ENCODE results near the gene HMGCS1. TPM values are rescaled to one million over a fixed set of nuclear protein-coding genes. Genes with fewer than 3 reads are reported as not detected.

The HMGCS1 gene
- total RNA-seq, 4 donors from 2014 or later = 92.4 to 160 (median 119) TPM

DNA sequence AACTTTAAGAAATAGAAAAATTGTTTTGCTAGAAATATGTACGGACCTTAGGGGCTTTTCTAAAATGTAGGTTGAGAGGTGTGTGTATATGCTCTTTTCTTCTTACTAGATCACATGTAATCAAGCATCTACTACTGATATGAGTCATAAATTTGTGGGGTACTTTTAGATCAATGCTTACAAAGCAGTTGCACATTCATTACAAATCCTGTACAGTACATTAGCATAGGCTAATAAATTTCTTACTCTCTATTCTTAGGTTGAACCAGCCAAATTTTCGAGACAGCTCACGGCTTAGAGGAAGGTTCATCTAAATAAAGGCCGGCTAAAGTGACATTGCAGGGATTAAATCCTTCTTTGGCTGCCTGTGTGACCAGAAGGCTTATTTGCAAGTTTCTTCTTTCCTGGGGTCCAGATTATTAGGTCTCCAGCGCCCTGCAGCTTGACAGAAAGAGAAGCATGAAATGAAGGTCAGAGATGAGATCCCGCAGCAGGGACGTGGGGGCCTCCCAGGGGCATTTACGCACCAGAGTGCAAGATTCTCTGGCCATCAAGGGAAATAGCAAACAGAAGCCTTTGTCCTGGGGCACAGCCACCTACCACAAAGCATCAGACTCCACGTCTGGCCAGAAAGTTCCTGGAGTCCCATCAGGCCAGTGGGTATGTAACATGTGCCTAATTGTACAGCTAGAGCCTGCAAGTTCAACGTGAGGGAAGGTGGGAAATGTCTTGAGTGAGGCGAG is 68.2 kb downstream of the HMGCS1 start:
- Histone ChIP-seq H3K9me3 (no peaks in the 10 kb centered on the region), H3K27ac (no peak overlapping the region), H3K4me3 (no peak overlapping the region), H3K4me1 (no peaks in the 10 kb centered on the region), H3K36me3 (no peaks in the 10 kb centered on the region), H3K27me3 (no peaks in the 10 kb centered on the region)
- DNase-seq (ENCODE audit: low spot score in 2 of 2) = no peak
- TF ChIP-seq EP300 (IDR thresholded peaks at IDR 0.05) (no peak), POLR2A (IDR thresholded peaks at IDR 0.05) (no peak), POLR2AphosphoS5 (IDR thresholded peaks at IDR 0.05) (no peak)
- TF ChIP-seq, protein P1, sequence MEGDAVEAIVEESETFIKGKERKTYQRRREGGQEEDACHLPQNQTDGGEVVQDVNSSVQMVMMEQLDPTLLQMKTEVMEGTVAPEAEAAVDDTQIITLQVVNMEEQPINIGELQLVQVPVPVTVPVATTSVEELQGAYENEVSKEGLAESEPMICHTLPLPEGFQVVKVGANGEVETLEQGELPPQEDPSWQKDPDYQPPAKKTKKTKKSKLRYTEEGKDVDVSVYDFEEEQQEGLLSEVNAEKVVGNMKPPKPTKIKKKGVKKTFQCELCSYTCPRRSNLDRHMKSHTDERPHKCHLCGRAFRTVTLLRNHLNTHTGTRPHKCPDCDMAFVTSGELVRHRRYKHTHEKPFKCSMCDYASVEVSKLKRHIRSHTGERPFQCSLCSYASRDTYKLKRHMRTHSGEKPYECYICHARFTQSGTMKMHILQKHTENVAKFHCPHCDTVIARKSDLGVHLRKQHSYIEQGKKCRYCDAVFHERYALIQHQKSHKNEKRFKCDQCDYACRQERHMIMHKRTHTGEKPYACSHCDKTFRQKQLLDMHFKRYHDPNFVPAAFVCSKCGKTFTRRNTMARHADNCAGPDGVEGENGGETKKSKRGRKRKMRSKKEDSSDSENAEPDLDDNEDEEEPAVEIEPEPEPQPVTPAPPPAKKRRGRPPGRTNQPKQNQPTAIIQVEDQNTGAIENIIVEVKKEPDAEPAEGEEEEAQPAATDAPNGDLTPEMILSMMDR (IDR thresholded peaks at IDR 0.05) = no peak
- 72% methylated on average over 11 of the region's 11 CpGs for WGBS

DNA sequence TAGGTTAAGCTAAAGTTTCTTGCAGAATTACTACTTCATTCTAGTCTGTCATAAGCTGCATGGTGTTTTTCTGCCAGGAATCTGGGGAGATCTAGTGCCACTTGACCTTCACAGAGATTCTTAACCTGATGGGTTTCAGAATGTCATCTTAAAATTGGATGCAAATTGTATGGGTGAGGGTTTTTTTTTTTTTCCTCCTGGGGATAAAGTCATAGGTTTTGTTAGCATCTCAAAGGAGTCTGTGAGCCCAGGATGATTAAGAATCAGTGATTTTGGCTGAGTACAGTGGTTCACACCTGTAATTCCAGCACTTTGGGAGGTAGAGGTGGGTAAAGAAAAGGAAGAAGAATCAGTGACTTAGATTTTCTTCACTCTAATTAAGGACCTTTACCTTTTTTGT is 69.9 kb downstream of the HMGCS1 start:
- no peak overlapping the region for H3K27ac ChIP-seq
- no peak for TF ChIP-seq EP300 (IDR thresholded peaks at IDR 0.05)
- TF ChIP-seq POLR2AphosphoS5 (IDR thresholded peaks at IDR 0.05) = no peak
- TF ChIP-seq, protein P1 (IDR thresholded peaks at IDR 0.05) = no peak
- no peak for TF ChIP-seq POLR2A (IDR thresholded peaks at IDR 0.05)

DNA sequence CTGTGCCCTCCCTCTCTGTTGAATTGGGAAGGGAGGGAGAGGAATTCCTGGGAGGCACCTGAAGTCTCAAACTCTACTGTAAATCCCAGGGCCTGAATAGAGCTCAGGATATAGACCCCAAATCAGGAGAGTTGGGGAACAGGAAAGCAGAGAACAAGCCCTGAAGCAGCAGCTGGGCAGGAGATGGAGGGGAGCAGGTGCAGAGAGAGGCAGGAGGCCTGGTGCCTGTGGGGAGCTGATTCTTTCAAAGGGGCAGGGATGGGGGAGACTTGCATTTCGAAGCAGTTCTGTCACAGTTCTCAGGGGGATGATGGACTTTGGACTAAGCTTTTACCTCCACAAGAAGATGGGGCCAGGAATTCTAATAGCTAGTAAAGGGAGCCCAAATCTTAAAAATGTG is 71.0 kb downstream of the HMGCS1 start:
- DNase-seq (ENCODE audit: low spot score in 2 of 2) = no peak

More for the DNA sequence above, 69.9 kb downstream of the HMGCS1 start:
- Histone ChIP-seq H3K27me3 (no peaks in the 10 kb centered on the region), H3K36me3 (no peaks in the 10 kb centered on the region), H3K9me3 (no peaks in the 10 kb centered on the region), H3K4me1 (no peaks in the 10 kb centered on the region), H3K4me3 (no peak overlapping the region)
- DNase-seq (ENCODE audit: low spot score in 2 of 2) = no peak

More for the DNA sequence above, 71.0 kb downstream of the HMGCS1 start:
- TF ChIP-seq POLR2A (IDR thresholded peaks at IDR 0.05) (no peak), POLR2AphosphoS5 (IDR thresholded peaks at IDR 0.05) (no peak)
- no peak overlapping the region for H3K27ac ChIP-seq
- H3K36me3 ChIP-seq = no peaks in the 10 kb centered on the region
- no peaks in the 10 kb centered on the region for H3K4me1 ChIP-seq
- WGBS = 81% methylated on average over 1 of the region's 1 CpG
- H3K4me3 ChIP-seq = no peak overlapping the region
- H3K27me3 ChIP-seq = no peaks in the 10 kb centered on the region
- H3K9me3 ChIP-seq = no peaks in the 10 kb centered on the region

Other genes starting within 250 kb of the HMGCS1 start
- gene ZNF131, start 192.5 kb downstream of the HMGCS1 start, total RNA-seq = 10 to 100 TPM; 35.4 to 74.2 (median 55.9) TPM
- 1 to 10 TPM in 2 of 4 donors, under 1 TPM in 2; 0.45 to 3.0 (median 1.2) TPM for gene NIM1K, start 121.2 kb downstream of the HMGCS1 start, total RNA-seq
- gene CCL28, start 99.0 kb upstream of the HMGCS1 start, total RNA-seq = 10 to 100 TPM; 10.7 to 24.8 (median 17.8) TPM
- gene TMEM267, start 170.5 kb upstream of the HMGCS1 start, total RNA-seq = 10 to 100 TPM in 2 of 4 donors, 1 to 10 TPM in 2; 4.8 to 13.4 (median 10.6) TPM
- gene C5orf34, start 201.7 kb upstream of the HMGCS1 start, total RNA-seq = 1 to 10 TPM in 1 of 4 donors, under 1 TPM in 3; 0.64 to 5.4 (median 0.77) TPM
- gene PAIP1, start 243.7 kb upstream of the HMGCS1 start, total RNA-seq = 10 to 100 TPM; 41.5 to 69.1 (median 47.4) TPM